Measurements from ENCODE around the gene GAGE12J. TPM values are rescaled to one million over a fixed set of nuclear protein-coding genes. Genes with fewer than 3 reads are reported as not detected.
A peak's percentile ranks its signal among the peaks of the same experiment; 100 is the strongest.
"Not testable (repeated sequence)": the region's sequence is repeated elsewhere in the genome, so short reads cannot be mapped to it uniquely, and the experiment has no call there.

GAGE12J gene
- total RNA-seq: not detected
- total RNA-seq: 0 reads per million in 2 donors

- not testable (repeated sequence) for H3K4me3 Mint-ChIP-seq; H3K4me1 Mint-ChIP-seq; H3K36me3 Mint-ChIP-seq (ENCODE audit: low read depth); H3K27me3 Mint-ChIP-seq; H3K27ac Mint-ChIP-seq; H3K9me3 ChIP-seq (ENCODE audit: control insufficient read depth, low read length, poor library complexity, severe bottlenecking); ATAC-seq; DNase-seq
Observed at GRCh38 chrX:49321737-49322136, at the start of gene GAGE12J. GAGE12J (plus strand) TSS chrX:49322037; CDS start chrX:49323194, 1,157 bp downstream.

GRCh38 chrX:49272421-49272820 is 49.4 kb upstream of the GAGE12J start:
- Mint-ChIP-seq H3K27me3 (no peaks in the 10 kb centered on the region), H3K27ac (peak overlapping the region; percentile 49), H3K4me1 (peaks cover 48% of the 10 kb centered on the region), H3K36me3 (ENCODE audit: low read depth) (peaks cover 2% of the 10 kb centered on the region), H3K4me3 (peak overlapping the region; percentile 82)
- H3K9me3 ChIP-seq (ENCODE audit: control insufficient read depth, low read length, poor library complexity, severe bottlenecking): no peaks in the 10 kb centered on the region
- DNase-seq: no peak
- no peak for ATAC-seq

GRCh38 chrX:49273181-49273727 is 48.6 kb upstream of the GAGE12J start:
- H3K36me3 Mint-ChIP-seq (ENCODE audit: low read depth): peaks cover 2% of the 10 kb centered on the region
- ATAC-seq (peak; percentile 14), DNase-seq (peak in 1 of 3 donors; percentile 18)
- H3K4me3 Mint-ChIP-seq: peak overlapping the region; percentile 82
- peaks cover 54% of the 10 kb centered on the region for H3K4me1 Mint-ChIP-seq
- H3K27me3 Mint-ChIP-seq: no peaks in the 10 kb centered on the region
- H3K9me3 ChIP-seq (ENCODE audit: control insufficient read depth, low read length, poor library complexity, severe bottlenecking): no peaks in the 10 kb centered on the region
- H3K27ac Mint-ChIP-seq: peak overlapping the region; percentile 49

GRCh38 chrX:49276207-49276606 is 45.6 kb upstream of the GAGE12J start:
- H3K9me3 ChIP-seq (ENCODE audit: control insufficient read depth, low read length, poor library complexity, severe bottlenecking): no peaks in the 10 kb centered on the region
- H3K4me1 Mint-ChIP-seq: peaks cover 54% of the 10 kb centered on the region
- H3K27ac Mint-ChIP-seq: peak overlapping the region; percentile 32
- no peak for DNase-seq
- no peaks in the 10 kb centered on the region for H3K27me3 Mint-ChIP-seq
- no peak for ATAC-seq
- no peak overlapping the region for H3K4me3 Mint-ChIP-seq
- peaks cover 2% of the 10 kb centered on the region for H3K36me3 Mint-ChIP-seq (ENCODE audit: low read depth)

- H3K4me3 Mint-ChIP-seq: peak overlapping the region; percentile 69
- no peak for DNase-seq
- H3K27ac Mint-ChIP-seq: peak overlapping the region; percentile 91
- peaks cover 51% of the 10 kb centered on the region for H3K4me1 Mint-ChIP-seq
- no peak for ATAC-seq
- no peaks in the 10 kb centered on the region for H3K9me3 ChIP-seq (ENCODE audit: control insufficient read depth, low read length, poor library complexity, severe bottlenecking)
- peaks cover 2% of the 10 kb centered on the region for H3K36me3 Mint-ChIP-seq (ENCODE audit: low read depth)
- H3K27me3 Mint-ChIP-seq: no peaks in the 10 kb centered on the region
Observed at GRCh38 chrX:49276671-49277534, 44.9 kb upstream of the GAGE12J start.

GRCh38 chrX:49277535-49277830 is 44.4 kb upstream of the GAGE12J start:
- Mint-ChIP-seq H3K4me3 (peak overlapping the region; percentile 69), H3K27me3 (no peaks in the 10 kb centered on the region), H3K27ac (peak overlapping the region; percentile 91), H3K4me1 (peaks cover 53% of the 10 kb centered on the region), H3K36me3 (ENCODE audit: low read depth) (peaks cover 2% of the 10 kb centered on the region)
- DNase-seq: no peak
- no peak for ATAC-seq
- no peaks in the 10 kb centered on the region for H3K9me3 ChIP-seq (ENCODE audit: control insufficient read depth, low read length, poor library complexity, severe bottlenecking)

- H3K36me3 Mint-ChIP-seq (ENCODE audit: low read depth): peaks cover 2% of the 10 kb centered on the region
- H3K27me3 Mint-ChIP-seq: no peaks in the 10 kb centered on the region
- H3K4me3 Mint-ChIP-seq: peak overlapping the region; percentile 69
- H3K9me3 ChIP-seq (ENCODE audit: control insufficient read depth, low read length, poor library complexity, severe bottlenecking): no peaks in the 10 kb centered on the region
- peak overlapping the region; percentile 91 for H3K27ac Mint-ChIP-seq
- peaks cover 52% of the 10 kb centered on the region for H3K4me1 Mint-ChIP-seq
- no peak for DNase-seq
- ATAC-seq: no peak
Observed at GRCh38 chrX:49278081-49278480, 43.8 kb upstream of the GAGE12J start.

GRCh38 chrX:49282647-49283011 is 39.2 kb upstream of the GAGE12J start:
- Mint-ChIP-seq H3K27me3 (no peaks in the 10 kb centered on the region), H3K36me3 (ENCODE audit: low read depth) (no peaks in the 10 kb centered on the region), H3K4me3 (no peak overlapping the region), H3K4me1 (peaks cover 24% of the 10 kb centered on the region), H3K27ac (no peak overlapping the region)
- DNase-seq (no peak), ATAC-seq (no peak)
- H3K9me3 ChIP-seq (ENCODE audit: control insufficient read depth, low read length, poor library complexity, severe bottlenecking): no peaks in the 10 kb centered on the region

- Mint-ChIP-seq H3K4me1 (peaks cover 18% of the 10 kb centered on the region), H3K27ac (no peak overlapping the region), H3K27me3 (no peaks in the 10 kb centered on the region), H3K4me3 (no peak overlapping the region), H3K36me3 (ENCODE audit: low read depth) (no peaks in the 10 kb centered on the region)
- no peak for ATAC-seq
- DNase-seq: no peak
- H3K9me3 ChIP-seq (ENCODE audit: control insufficient read depth, low read length, poor library complexity, severe bottlenecking): no peaks in the 10 kb centered on the region
Observed at GRCh38 chrX:49284212-49284611, 37.6 kb upstream of the GAGE12J start.

- Mint-ChIP-seq H3K36me3 (ENCODE audit: low read depth) (no peaks in the 10 kb centered on the region), H3K4me1 (peaks cover 13% of the 10 kb centered on the region), H3K27ac (no peak overlapping the region), H3K4me3 (no peak overlapping the region), H3K27me3 (no peaks in the 10 kb centered on the region)
- ATAC-seq (no peak), DNase-seq (no peak)
- H3K9me3 ChIP-seq (ENCODE audit: control insufficient read depth, low read length, poor library complexity, severe bottlenecking): no peaks in the 10 kb centered on the region
Observed at GRCh38 chrX:49286136-49286535, 35.7 kb upstream of the GAGE12J start.

- Mint-ChIP-seq H3K27ac (no peak overlapping the region), H3K27me3 (no peaks in the 10 kb centered on the region), H3K36me3 (ENCODE audit: low read depth) (no peaks in the 10 kb centered on the region), H3K4me3 (no peak overlapping the region), H3K4me1 (peaks cover 13% of the 10 kb centered on the region)
- DNase-seq: no peak
- ATAC-seq: no peak
- H3K9me3 ChIP-seq (ENCODE audit: control insufficient read depth, low read length, poor library complexity, severe bottlenecking): no peaks in the 10 kb centered on the region
Observed at GRCh38 chrX:49286581-49286980, 35.3 kb upstream of the GAGE12J start.

- H3K27ac Mint-ChIP-seq: no peak overlapping the region
- no peaks in the 10 kb centered on the region for H3K9me3 ChIP-seq (ENCODE audit: control insufficient read depth, low read length, poor library complexity, severe bottlenecking)
- DNase-seq (no peak), ATAC-seq (no peak)
- H3K36me3 Mint-ChIP-seq (ENCODE audit: low read depth): no peaks in the 10 kb centered on the region
- peaks cover 11% of the 10 kb centered on the region for H3K4me1 Mint-ChIP-seq
- H3K27me3 Mint-ChIP-seq: no peaks in the 10 kb centered on the region
- H3K4me3 Mint-ChIP-seq: no peak overlapping the region
Observed at GRCh38 chrX:49287665-49288064, 34.2 kb upstream of the GAGE12J start.

- ATAC-seq (no peak), DNase-seq (no peak)
- no peaks in the 10 kb centered on the region for H3K36me3 Mint-ChIP-seq (ENCODE audit: low read depth)
- H3K27me3 Mint-ChIP-seq: no peaks in the 10 kb centered on the region
- H3K27ac Mint-ChIP-seq: no peak overlapping the region
- H3K4me1 Mint-ChIP-seq: peaks cover 10% of the 10 kb centered on the region
- no peak overlapping the region for H3K4me3 Mint-ChIP-seq
- no peaks in the 10 kb centered on the region for H3K9me3 ChIP-seq (ENCODE audit: control insufficient read depth, low read length, poor library complexity, severe bottlenecking)
Observed at GRCh38 chrX:49290215-49290614, 31.6 kb upstream of the GAGE12J start.
